NCI-H2107 treated with DMSO at 0.1 percent for 48 hours (cell line): ENCODE data around the gene WDFY3.

Experiments
- DNase-seq: peaks from one replicate; lab custom pipeline; 2025; ENCODE audit not compliant: unreplicated experiment; lab: John Stamatoyannopoulos, UW

Gene WDFY3

GRCh38 chr4:84954982-84955567, 11.4 kb downstream of the WDFY3 start:
- no peak for DNase-seq

DNA sequence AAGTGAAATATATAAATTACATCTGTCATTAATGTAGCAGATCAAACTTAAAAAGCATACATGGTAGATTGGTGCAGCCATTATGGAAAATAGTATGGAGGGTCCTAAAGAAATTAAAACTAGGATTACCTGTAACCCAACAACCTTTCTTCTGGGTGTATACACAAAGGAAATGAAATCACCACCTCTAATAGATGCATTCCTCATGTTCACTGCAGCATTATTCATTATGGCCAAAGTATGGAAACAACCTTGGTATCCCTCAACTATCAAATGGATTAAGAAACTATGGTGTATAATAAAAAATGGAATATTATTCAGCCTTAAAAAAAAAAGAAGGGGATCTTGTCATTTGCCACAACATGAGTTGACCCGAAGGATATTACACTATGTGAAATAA, 13.7 kb downstream of the WDFY3 start:
- no peak for DNase-seq

DNA sequence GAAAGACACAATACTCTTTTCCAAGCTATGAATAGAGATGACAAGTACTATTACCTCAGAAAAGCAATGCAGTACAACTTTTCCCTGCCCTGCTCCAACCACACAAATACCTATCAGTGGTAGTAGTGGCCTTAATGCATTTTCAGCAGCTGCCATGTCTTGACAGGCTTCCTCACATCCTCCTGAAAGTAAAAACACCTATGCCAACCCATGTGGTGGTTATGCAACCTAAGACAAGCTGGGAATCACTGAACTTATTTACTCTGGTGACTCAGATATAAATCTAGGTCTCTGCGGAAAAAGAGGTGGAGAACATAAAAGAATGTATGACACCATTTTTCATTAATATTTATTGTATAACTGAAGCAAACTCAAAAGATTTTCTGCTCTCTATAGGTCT, 14.5 kb downstream of the WDFY3 start:
- DNase-seq, result no peak

DNA sequence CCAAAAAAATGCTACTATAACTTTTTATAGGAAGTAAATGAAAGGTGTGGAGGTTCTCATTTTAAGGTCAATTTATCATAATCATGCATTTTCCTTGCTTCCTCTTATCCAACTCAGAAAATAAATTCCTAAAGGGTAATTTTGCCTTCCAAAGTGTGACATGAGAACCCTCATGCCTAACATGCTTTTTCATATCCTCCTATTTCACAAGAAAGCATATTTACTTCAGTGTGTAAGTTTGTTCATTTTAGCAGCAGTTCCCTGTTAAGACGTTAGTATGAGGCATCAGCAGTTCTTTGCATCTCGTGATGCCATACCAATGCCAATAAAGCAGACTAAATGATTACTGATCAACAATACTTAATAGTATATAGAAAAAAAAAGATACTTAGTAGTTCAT, 18.4 kb downstream of the WDFY3 start:
- DNase-seq, result no peak

- no peak for DNase-seq
Measured at GRCh38 chr4:84944947-84945346, 21.5 kb downstream of the WDFY3 start.

DNA sequence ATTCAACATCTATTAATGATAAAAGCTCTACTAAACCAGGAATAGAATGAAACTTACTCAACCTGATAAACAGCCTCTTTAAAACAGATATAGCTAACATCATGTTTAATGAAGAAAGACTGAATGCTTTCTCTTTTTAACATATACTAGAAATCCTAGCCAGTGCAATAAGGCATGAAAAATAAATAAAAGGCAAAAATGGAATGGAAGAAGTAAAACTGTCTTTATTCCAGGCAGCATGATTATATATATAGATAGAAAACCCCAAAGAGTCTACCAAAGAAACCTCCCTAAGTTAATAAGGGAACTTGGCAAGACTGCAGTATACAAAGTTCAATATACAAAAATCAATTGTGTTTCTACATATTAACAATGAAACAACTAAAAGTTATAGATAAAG, 25.5 kb downstream of the WDFY3 start:
- DNase-seq, result no peak

- no peak for DNase-seq
Measured at GRCh38 chr4:84939113-84939512, 27.4 kb downstream of the WDFY3 start.

GRCh38 chr4:84938316-84938715, 28.2 kb downstream of the WDFY3 start:
- DNase-seq, result no peak

- DNase-seq, result no peak
Measured at GRCh38 chr4:84937381-84937977, 29.0 kb downstream of the WDFY3 start.

- no peak for DNase-seq
Measured at GRCh38 chr4:84936123-84936522, 30.4 kb downstream of the WDFY3 start.

DNA sequence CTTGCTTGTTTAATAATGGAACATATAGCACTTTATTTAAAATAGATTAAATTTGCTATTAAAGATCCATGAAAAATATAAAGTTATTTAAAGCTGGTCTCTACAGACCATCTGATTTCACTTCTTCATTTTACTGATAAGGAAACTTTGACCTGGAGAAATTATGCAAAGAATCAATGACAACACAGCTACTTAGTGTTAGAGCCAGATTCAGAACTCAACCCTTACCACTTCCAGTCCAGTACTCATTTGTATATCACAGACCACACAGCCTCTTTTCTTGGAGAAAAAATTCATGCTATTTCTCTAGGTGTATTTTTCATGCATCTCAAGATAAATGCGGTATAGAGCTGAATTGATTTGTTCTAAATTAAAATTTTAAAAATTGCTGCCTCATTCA, 34.0 kb downstream of the WDFY3 start:
- no peak for DNase-seq

- no peak for DNase-seq
Measured at GRCh38 chr4:84931961-84932360, 34.5 kb downstream of the WDFY3 start.

DNA sequence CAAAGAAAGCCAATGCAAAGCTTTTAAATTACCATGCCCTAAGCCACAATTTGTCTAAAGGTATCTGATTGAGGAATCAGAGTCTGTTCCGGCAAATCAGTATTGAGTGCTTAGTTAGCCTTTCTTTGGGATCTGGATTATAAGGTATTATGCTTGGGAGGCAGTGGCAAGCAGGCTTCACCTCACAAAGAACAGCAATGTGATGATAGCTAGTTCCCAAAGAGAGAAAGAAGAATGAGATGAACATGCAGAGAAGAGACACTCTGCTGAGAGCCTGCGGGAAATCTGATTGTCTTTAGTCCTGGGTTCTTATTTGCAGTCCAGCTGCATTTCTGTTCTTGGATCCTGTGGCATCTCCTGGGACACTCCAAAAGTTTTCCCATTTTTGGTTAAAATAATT, 35.2 kb downstream of the WDFY3 start:
- DNase-seq, result no peak

- no peak for DNase-seq
Measured at GRCh38 chr4:84928089-84928488, 38.4 kb downstream of the WDFY3 start.

GRCh38 chr4:84927428-84927827, 39.1 kb downstream of the WDFY3 start:
- no peak for DNase-seq

DNA sequence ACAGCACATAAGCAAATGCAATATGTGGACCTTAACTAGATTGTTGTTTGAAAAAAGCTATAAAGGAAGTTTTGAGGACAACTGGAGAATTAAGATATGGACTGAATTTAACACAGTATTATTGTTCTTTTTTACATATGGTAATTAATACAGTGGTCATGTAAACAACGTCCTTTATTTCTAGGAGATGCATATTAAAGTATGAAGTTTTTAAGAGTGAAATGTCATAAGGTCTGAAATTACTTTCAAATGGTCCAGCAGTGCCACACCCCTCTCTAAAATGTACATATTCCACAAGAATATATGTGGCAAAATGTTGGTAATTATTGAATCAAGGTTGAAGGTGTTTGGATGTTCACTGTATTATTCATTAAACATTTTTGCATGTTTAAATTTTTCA, 40.9 kb downstream of the WDFY3 start:
- no peak for DNase-seq

GRCh38 chr4:84924434-84924833, 42.1 kb downstream of the WDFY3 start:
- no peak for DNase-seq

DNA sequence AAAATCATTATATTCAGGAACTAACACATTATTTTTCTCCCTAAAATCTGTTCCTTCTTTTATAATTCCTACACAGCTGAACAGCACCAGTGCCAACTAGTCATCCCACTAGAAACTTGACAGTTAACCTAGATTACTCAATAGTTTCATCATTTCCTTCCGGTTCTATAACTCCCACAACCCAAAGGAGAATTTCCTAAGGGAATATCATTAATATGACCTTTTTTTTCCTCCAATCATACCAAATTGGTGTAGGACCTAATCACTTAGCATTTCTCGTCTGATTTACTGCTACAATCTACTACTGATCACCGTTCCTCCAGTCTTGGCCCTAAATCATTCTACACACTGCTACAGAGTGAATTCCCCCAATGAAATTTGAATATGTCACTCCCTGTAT, 45.9 kb downstream of the WDFY3 start:
- no peak for DNase-seq

DNA sequence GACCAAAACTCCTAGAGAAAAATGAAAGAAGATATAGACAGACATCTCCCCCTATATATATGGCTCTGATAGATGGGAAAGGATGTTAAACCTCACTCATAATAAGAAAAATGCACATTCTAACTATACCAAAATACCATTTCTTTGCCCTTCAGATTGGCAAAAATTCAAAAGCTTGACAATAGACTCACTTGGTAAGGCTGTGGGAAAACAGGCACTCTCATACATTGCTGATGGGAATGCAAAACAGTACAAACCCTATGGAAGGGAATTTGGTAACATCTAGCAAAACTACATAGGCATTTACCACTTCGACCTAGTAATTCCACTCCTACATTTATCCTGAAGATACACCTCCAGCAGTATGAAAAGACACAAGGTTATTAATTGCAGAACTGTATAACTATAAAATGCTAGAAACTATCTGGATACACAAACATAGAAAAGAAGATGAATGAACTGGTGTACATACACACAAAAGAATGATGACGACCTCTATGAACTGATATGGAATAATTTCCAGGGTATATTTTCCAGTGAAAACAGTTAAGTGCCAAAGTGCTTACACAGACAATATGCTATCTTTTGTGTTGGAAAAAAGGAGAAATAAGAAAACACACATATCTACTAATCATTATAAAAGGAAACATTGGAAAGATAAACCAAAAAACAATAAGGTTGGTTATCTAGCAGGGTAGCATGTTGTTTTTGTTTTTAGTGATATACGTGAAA, 48.5 kb downstream of the WDFY3 start:
- no peak for DNase-seq

GRCh38 chr4:84917086-84917821, 49.2 kb downstream of the WDFY3 start:
- no peak for DNase-seq

- DNase-seq, result no peak
Measured at GRCh38 chr4:84916227-84916626, 50.3 kb downstream of the WDFY3 start.

DNA sequence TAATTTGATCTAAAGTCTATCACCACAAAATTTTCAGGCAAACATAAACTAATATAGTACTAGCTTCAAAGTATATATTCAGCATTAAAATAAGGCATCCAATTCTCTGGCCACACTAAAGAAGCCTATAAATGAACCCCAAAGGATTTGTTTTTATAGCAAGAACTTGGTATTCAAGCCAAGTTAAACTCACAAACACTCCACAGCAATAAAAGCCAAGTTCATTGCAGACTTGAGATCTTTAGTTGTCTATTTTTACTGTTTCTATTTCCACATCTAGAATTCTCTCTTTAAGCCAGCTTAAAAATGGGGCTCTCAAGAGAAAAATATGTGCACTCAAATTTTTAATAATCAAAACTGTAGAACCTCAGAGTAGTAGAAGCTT, 51.1 kb downstream of the WDFY3 start:
- DNase-seq, result no peak
